Tibial nerve (tissue), 3 donors: Measurements from ENCODE around the gene EYS.

ENCODE experiments used
- CTCF ChIP-seq, 5 experiments: fragments of 200-600 bp in 3 of 5; fragments of 450-650 bp in 2 of 5; sonication (generic) in 3 of 5; IDR thresholded peaks; one replicate each; pipeline ENCODE4 v1.5.1; 2016 to 2019; ENCODE audit warnings: antibody characterized with exemption in 5 of 5, mild to moderate bottlenecking in 3 of 5, moderate library complexity in 2 of 5
- POLR2A ChIP-seq, 2 donors: fragments of 450-650 bp; IDR thresholded peaks; one replicate each; pipeline ENCODE4 v1.6.1; 2017; ENCODE audit warnings: antibody characterized with exemption in 2 of 2, mild to moderate bottlenecking in 2 of 2, moderate library complexity in 2 of 2

- no peak for TF ChIP-seq CTCF (IDR thresholded peaks at IDR 0.05)
- TF ChIP-seq POLR2A (IDR thresholded peaks at IDR 0.05): no peak
These were observed 1247.5 kb downstream of the EYS start for GRCh38 chr6:64459411-64459944.
